Superior temporal gyrus (tissue), 1 donor: ENCODE measurements around the gene ABLIM3.
"Not testable (repeated sequence)": the region's sequence is repeated elsewhere in the genome, so short reads cannot be mapped to it uniquely, and the experiment has no call there.

Experiments
- DNase-seq: peaks from one replicate; pipeline ENCODE4 v3.0.0-alpha.2; 2016; ENCODE audit errors: extremely low spot score

The ABLIM3 gene

DNA sequence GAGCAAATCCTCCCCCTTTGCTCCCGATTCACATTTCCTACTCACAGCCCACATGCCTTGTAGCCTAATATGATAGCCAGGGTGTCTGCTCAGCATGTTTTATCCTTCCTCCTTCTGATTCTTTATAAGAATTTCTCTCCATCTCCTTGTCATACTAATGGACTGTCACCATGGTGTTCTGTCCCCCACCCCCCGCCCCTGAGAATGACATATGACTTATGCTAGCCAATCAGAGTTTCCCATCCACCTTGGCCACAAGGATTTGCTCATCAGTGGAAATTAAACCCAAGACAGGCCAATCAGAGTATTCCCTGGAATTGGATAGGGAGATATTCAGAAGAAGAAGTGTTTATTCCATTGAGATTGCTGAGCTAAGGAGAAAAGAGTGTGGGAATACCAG, 16.0 kb downstream of the ABLIM3 start:
- DNase-seq = no peak

DNA sequence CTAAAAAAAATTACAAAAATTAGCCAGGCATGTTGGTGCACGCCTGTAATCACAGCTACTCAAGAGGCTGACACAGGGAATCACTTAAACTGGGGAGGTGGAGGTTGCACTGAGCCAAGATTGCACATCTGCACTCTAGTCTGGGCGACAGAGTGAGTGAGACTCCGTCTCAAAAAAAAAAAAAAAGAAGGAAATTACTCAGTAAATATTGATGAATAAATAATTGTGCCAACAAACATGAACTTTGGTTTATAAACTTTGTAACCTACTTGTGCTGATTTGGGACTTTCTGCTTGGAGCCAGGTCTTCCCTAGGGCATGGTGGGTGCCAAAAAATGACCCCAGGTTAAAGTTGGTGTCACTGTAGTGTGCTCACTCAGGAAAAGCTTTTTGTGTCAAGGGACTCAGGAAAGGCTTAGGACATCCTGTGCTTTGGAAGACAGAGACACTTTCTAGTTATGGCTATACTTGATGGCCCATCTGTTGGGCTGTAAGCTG, 19.0 kb downstream of the ABLIM3 start:
- no peak for DNase-seq

DNA sequence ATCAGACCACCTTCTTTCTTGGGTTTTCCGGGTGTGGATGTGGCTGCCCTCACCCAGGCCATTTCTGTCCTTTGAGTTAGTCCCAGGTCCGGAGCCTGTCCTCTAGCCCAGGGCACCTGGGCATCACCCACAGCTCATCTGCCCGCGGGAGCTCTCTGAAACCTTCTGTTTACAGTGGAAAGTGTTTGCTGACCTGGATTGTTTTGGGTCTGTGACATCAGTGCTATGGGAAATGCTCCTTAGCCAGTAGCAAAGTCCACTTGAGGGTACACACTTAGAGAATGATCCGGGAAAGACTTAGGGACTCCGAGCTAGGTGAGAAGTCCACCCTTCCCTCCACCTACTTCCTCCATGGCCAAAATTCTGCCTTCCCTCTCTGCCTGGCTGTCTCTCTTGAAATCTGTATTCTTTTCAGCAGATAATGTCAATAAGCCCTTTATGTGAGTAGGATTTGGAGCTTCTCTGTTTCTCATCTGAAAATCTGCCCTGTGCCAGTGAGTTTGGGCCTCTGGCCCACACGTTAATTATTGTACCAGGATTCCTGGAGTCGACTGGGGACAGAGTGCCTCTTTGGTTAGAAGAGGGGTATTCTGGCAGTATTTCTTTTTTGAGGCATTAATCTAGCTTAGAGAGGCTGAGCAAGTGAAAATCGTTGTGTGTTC, 19.9 kb downstream of the ABLIM3 start:
- DNase-seq = peak; percentile 30

DNA sequence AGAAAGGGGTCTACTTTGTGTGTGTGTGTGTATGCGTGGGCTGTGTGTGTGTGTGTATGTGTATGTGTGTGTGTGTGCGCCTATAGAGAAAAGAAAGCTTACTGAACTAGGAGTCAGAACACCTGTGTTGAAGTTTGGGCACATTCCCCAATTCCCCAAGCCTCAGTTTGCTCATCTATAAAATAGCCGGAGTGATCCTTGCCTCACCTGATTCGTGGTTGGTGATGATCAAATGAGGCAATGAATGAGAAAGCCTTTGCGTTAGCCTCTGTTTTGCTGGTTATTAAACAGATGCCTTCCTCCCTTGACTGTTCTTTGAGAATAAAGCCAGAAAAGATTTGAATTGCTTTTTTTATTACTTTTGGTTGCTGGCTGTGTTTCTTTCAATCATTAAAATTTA, 20.6 kb downstream of the ABLIM3 start:
- DNase-seq = no peak

DNA sequence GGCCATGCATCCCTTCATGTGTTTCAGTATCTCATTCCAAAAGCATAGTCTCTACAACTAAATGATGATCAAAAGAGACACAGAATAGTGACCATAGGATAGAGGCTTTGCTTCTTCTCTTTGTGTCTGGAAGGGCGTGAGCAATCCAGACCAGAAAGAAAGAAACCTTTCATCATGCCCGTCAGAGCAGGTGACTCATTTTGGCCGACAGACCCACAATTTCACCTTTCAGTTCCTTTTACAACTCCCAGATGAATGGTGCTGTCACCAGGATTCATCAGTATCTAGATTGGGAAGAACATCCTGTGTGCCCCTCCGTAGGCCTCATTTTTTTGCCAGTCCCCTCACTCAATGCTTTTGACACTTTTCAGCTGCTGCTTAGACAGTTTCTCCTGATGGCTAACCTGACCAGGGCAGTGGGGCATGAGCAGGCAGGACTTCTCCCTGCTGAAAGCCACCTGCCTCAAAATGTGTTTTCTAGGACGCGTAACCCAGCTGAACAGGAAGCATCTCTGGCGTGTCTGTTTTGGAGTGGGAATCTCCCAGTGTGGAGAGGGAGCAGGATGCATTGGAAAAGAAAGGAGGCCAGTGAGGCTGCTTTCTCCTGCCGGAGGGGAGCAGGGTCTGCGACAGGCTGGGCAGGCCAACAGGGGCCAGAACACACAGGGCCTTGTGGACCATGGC, 21.2 kb downstream of the ABLIM3 start:
- no peak for DNase-seq

DNA sequence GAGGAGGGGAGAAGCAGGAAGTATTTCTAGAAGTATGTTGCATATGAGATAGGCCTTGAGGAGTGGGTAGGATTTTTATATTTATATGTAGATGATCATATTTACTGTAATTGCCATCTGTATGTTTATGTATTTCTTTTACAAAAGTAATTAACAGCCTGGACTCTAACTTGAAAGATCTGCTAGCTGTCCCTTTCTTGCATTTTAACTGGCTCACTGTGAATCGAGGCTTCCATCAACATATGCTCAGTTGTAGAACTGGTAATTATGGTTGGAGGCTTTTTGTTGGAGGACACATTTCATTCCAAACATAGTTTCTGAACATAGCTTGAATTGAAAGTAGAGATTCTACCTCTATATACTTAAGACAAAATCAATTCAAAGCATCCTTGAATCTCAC, 23.4 kb downstream of the ABLIM3 start:
- no peak for DNase-seq

DNA sequence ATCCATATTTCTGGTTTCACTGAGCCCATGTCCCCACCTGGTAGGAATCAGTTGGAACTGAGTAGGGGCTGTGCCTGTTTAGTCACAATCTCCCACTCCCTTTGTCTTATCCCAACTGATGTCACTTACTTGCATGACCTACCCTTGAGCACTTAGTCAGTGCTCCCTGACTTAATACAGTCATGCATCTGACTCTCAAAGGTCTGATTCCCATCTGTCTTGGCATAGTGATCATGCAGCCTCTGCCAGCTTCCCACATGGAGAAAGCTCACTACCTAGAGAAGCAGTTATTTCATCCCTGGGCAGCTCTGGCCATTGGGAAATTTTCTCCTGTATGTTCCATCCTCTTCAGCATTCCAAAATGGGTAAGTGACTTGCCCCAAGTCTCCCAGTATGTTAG, 24.8 kb downstream of the ABLIM3 start:
- no peak for DNase-seq

DNA sequence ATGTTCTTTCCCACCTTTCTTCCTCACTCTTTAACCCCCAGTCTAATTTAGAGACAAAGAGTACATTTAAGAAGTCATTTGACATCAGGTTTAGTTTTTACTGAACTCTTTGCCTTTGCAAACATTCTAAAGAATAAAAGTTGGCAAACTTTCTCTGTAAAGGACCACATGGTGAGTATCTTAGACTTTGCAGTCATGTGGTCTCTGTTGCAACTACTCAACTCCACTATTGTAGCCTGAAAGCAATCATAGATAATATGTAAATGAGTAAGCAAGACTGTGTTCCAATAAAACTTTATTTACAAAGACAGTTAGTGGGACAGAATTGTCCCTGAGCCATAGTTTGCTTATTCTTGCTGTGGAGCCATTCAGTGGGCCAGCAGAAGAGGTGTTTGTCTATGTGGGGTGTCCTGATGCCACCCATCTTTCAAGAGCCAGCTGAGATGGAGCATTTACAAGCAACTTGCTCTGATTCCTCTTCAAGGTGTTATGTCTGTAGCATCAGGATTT, 25.4 kb downstream of the ABLIM3 start:
- DNase-seq = no peak

DNA sequence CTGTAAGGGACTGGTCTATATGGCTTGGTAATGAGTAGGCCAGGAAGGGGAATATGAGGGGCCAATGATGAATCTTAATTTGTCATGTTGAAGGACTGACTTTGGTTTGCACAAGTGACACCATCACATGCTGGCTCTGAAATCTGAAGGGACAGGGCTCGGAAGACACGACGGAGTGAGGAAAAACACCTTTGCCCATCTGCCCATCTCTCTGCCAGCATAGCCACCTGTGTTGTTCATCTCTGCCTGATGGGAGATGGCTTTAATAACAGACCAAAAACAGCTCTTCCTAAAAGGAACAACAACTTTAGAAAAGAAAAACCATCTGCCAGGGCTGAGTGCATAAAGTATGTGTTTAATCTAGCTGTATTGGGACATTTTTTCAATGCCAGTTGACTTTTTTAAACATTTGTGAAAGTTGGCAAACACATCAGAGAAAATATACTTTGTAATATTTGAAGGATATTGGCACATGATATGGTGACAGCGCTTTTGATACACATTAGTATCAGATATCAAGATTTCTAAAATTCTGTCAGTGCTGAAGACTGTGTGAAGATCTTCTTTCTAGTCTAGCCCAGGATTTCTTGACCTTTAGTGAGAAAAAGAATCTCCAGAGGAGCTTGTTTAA, 27.1 kb downstream of the ABLIM3 start:
- no peak for DNase-seq

DNA sequence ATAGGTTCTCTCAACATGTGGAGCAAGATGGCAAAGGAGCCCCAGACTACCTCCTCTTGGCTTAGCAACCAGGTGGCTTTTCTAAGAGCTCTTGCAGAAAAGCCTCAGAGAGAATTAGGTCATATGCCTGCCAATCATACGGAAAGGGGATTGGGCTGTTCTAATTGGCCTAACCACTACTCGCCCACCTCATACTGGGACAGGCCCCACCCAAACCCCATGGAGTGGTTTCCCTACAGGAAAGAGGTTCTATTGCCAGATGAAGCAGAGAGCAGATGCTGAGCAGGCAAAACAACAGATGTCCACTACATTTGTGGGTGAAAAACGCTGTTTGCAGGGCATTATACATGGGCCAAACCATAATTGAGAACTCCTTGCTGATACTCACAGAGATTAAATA, 29.0 kb downstream of the ABLIM3 start:
- DNase-seq = no peak

DNA sequence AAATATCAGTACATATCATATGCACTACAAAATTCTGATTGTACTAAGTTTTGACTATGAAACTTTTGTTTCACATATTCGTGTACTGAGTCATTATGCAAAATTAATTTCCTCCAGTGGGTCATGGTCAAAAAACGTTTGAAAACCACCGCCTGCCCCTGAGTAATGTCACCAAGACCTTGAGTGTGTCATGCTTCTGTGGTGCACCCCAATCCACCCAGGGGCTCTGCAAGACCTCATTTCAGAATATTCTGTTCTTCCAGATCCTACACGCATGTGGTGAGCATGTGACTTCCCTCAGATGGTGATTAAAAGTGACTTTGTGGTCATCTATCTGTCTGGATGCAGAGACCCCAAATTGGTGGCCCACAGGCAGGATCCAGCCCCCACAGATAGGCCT, 31.0 kb downstream of the ABLIM3 start:
- no peak for DNase-seq

DNA sequence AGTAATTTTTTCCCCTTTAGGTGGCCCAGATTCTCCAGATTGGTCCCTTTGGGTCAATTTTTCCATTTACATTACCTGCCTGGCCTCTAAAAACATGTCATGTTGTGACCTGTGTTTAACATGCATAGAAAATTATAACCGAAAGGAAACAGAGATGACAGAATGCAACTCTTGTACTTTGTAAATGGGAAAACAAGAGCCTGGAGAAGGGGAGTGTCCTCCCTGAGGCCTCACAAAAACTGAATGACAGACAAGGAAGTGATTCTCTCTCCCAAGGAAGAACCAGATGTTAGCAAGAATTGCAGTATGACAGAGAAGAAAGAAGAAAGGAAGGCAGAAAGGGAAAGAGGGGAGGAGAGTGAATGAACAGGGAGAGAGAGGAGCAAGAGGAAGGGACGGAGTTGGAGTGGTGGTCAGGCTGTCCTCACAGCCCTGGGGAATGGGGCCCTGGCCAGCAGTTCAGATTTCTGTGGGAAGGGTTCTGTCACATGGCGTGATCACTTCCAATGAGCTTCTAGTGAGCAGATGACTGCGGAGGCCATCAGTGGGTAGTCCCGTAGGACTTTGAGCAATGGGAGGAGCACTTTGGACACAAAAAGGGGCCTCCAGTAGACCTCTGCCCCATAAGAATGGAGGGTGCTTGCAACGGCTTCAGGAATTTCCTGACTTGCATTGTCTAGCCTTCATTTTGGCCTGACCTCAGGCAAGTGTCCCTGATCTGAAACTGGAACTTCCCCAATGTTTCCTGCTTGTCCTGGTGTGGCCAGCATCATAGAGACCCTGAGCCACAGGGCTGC, 31.6 kb downstream of the ABLIM3 start:
- DNase-seq = no peak

DNA sequence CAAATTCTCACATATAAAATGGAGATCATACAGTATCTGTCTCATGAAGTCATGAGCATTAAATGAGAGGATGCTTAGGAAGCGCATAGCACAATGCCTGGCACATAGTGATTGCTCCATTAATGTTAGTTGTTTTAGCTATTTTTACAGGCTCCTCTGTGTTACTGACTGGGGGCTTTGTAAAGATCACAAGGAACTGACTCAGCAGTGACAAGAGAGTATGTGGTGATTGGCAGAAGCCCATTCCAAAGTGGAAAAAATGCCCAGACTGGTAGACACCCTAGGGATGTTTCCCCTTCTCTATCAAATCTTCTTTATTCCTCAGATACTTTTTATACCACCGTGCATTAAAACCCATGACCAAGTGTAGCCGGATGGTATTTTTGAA, 33.5 kb downstream of the ABLIM3 start:
- no peak for DNase-seq

DNA sequence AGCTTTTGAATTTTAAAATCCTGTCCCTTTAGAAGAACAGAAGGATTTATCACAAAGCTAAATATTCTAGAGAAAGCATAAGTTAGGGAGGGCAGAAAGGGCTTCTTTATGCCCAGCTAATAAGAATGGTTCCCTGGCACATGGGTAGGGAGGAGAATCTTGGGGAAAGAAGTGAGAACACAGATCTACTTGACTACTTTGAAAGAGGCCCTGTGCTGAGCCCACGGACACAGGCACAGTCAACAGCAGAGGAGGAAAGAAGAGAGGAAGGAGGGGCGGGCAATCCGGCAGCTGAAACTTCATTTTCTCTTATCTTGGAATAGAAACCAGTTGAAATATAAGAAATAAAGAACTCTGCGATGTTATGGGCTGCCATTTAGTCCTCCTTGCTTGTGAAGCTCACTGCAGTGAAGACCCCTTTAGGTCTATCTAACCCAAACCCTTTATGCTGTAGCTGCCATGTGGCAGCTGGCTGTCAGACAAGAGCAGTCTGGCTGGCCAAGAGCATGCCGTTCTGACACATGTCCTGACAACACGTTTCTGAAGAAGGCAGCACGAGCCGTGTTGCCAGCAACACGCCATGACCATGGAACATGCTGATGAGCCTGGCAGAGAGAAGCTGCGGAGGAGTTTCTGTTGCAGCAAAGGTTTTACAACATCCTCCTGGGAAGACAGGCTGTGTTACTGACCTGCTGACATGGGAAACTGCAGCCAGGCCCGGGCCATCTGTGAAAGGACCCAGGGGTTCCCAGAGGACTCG, 34.2 kb downstream of the ABLIM3 start:
- DNase-seq = peak; percentile 26

DNA sequence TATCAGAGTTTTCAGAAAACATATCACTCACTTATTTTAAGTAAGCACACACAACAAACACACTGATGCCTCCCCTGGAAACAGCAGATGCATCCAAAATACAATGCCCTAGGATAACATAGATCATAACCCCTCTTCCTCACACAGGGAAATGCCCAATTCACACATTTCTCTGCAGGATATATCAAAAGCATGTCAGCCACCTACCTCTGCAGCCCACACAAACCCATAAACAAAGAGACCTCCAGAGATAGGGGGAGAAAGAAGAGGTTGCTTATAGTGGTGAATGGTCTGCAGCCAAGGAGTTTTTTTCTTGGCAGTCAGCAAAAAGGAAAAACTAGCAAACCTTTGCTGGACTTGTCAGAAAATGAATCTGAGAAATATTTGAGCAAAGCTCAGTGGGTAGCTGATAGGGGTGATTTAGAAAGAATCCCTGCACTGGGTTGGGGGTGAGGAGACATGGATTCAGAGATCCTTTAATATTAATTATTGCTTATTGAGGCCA, 36.1 kb downstream of the ABLIM3 start:
- DNase-seq = no peak

DNA sequence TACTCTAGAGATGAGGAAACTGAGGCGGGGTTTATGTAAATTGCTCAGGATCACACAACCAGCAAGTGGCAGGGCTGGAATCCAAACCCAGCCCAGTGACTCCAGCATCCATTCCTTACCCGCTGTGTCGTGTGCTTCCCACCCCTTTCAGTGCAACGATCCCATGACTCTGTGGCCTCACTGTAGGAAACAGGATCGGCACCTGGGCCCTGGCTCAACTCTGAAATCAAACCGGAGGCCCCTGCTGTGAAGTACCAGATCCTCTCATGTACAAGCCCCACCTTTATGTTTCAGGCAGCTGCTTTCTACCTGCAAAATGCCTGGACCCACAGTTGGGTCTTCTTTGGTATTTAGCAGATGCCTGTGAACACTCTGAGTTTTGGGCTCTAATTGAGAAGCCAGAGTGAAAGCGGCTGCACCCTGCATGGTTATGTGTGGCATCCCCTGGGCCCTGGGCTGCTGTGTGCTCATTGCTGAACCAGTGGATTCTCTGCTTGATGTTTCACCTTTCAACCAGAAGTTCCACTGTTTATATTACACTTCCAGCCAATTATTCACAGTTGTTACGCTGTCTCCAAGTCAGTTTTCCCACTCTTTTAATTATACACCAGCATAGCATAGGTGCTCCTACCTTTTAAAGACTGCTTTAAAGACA, 36.7 kb downstream of the ABLIM3 start:
- DNase-seq = no peak

DNA sequence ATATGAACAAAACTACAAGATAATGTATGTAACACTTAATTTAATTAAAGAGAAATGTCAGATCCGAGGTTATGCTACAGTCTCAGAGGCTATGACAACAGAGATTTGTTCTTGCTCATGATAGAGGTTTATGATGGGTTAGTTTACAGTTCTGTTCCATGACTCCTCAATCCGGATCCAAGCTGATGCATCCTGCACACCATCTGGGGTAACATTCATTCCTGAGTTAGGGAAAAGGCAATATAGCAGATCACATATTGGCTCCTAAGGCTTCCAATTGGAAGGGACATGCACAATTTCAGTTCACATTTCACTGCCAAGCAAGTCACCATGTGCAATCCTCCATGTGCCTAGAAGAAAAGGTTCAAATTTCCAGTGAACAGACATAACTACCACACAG, 40.4 kb downstream of the ABLIM3 start:
- DNase-seq = no peak

DNA sequence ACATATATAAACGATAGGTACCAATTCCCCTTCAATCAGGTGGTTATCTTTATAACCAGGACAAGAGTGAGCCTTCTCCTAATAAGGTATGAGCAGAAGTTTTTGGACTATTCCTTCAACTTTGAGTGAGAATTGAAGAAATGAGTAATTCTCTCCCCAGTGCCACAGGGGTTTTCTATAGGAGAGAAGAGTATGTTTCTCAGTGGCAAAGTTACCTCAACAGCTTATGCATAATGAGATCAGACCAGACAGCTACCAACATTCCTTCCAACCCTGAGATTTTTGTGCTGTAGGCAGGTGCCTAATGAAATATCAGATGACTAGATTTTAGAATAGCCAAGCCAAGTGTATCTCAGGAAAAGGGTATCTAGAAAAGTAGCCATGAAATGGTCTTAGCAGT, 40.9 kb downstream of the ABLIM3 start:
- no peak for DNase-seq

DNA sequence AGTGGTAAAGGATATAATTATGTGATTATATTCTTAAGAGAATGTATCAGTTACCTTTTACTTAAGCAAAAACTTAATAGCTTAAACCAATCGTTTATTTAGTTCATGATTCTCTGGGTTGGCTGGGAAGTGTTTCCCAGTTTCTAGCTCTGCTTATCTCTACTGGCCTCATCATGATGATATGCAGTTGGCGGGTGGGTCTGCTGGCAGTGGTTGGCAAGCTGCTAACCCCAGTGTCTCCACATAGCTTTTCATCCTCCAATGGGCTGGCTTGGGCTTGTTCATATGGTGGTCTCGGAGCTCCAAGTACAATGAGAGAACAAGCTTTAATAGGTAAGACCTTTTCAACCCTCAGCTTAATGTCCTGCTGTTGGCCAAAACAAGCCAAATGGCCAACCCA, 43.8 kb downstream of the ABLIM3 start:
- DNase-seq = no peak

DNA sequence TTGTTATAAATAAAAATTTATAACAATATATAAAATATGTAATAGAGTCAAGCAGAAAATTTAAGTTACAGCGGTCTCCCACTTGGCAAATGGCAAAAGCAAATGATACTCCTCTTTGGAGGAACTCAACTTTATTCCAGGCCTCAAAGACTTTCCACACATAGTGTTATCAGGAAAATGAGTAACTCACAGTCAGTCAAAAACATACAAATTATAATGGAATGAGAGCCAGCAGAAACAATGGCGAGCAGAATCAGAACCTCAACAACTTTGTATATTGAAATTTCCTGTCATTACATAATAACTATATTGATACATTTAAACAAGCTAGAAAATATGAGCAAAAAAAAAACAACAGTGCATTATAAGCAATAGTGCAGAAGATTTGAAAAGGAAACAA, 45.2 kb downstream of the ABLIM3 start:
- no peak for DNase-seq

DNA sequence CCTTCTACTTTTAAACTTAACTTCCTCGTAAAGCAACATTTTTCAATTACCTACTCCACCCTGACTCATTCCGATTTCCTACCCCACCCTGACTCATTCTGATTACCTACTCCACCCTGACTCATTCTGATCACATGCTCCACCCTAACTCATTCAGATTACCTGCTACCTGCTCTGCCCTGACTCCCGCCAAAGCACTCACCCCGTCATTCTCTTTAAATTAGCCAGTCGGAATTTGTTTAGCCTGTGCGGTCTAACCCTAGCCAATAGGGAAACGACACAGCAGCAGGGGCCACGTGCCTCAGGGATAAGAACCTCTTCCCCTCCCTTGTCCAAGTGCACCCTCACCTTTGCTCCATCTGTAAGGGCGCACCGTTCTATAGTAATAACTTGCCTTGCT, 46.3 kb downstream of the ABLIM3 start:
- DNase-seq = not testable (repeated sequence)
